VCaP (cell line): ENCODE data around the gene EFHC1.

Experiments
- H3K27ac ChIP-seq: fragments of 450-650 bp; 2 replicates; pipeline ENCODE4 v1.5.1; 2017
- TF ChIP-seq, protein P1 (sequence below): fragments of 450-650 bp; conservative IDR thresholded peaks from 2 replicates; pipeline ENCODE4 v1.5.1; 2017; ENCODE audit warnings: mild to moderate bottlenecking, moderate library complexity

EFHC1 gene

GRCh38 chr6:52552278-52552643 is 132.1 kb downstream of the EFHC1 start:
- TF ChIP-seq, protein P1, sequence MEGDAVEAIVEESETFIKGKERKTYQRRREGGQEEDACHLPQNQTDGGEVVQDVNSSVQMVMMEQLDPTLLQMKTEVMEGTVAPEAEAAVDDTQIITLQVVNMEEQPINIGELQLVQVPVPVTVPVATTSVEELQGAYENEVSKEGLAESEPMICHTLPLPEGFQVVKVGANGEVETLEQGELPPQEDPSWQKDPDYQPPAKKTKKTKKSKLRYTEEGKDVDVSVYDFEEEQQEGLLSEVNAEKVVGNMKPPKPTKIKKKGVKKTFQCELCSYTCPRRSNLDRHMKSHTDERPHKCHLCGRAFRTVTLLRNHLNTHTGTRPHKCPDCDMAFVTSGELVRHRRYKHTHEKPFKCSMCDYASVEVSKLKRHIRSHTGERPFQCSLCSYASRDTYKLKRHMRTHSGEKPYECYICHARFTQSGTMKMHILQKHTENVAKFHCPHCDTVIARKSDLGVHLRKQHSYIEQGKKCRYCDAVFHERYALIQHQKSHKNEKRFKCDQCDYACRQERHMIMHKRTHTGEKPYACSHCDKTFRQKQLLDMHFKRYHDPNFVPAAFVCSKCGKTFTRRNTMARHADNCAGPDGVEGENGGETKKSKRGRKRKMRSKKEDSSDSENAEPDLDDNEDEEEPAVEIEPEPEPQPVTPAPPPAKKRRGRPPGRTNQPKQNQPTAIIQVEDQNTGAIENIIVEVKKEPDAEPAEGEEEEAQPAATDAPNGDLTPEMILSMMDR = no peak
- H3K27ac ChIP-seq = peak overlapping the region; percentile 62

DNA sequence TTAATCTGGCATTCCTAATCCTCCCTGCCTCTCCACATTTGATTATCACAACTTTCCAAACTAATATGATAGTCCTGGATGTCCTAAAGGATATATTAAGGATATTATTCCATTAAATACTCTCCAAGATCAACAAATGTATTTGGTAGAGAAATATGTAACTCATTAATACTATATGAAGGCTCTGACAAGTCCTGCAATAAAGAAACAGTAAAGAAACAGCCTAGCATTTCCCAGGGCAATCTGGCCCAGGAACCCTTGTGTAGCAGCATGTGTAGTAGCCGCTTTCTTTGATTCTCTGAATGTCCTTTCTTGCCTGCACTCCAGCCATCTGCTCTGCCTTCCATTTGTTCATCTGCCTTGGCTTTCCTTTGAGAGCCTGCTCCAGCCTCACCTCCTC is 133.0 kb downstream of the EFHC1 start:
- H3K27ac ChIP-seq = no peak overlapping the region
- TF ChIP-seq, protein P1 = no peak

GRCh38 chr6:52553719-52554118 is 133.6 kb downstream of the EFHC1 start:
- TF ChIP-seq, protein P1 = no peak
- H3K27ac ChIP-seq = no peak overlapping the region

DNA sequence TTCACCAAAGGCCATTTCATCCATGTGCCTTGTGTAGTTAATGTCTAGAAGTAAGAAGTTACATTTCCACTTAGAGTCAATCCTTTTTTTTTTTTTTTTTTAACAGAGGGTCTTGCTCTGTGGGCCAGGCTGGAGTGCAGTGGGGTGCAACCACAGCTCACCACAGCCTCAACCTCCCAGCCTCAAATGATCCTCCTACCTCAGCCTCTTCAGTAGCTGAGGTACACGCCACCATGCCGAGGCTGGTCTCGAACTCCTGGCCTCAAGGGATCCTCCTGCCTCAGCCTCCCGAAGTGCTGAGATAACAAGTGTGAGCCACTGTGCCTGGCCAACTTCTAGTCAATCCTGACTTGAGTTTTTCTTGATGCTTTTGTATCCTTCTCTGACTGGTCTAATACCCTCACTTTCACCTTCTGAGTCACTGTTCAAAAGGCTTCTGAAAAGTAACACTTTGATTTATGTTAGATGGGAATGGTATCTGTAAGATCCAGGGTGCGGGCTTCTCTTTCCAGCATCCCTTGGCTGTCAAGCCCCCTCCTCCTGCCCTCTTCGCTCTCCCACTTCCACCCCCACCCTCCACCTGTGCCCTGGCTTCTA is 134.6 kb downstream of the EFHC1 start:
- TF ChIP-seq, protein P1 = no peak
- H3K27ac ChIP-seq = no peak overlapping the region

GRCh38 chr6:52555518-52556233 is 135.5 kb downstream of the EFHC1 start:
- TF ChIP-seq, protein P1 = no peak
- H3K27ac ChIP-seq = no peak overlapping the region

DNA sequence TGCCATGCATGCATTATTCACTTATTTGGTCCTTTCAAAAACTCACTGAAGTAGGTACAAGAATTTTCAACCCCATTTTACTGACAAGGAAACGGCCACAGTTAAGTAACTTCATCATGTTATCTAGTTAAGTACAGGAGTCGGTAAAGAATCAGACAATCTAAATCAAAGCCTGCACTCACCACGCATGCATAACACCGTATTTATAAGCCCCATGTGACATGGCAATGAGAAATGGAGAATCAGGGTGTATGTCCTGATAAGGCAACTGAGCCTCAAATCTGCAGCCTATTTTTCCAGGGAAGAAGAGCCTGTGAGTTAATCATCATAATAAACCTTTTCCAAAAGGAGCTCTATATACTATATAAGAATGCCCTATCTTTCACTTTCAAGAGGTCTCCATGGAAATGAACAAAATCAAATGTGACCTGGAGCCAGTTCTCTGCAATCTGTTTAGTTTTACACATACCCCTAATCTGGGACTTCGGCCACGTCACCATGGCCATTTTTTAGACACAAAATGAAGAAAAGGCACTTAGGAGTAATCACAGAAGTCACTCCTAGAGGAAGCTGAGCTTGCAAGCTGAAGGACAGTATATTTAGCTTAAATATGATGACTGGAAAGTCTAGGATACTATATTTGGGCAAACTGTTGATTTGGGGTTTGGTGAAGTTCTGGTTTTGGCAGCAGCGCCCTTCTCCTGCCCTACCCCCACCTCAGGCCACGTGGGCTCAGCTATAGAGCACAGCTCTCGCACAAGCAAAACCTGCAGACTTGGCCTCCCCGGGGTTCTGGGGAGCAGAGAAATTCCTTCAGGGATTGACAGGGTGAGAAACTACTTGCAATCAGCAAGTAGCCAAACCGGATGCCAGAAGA is 137.5 kb downstream of the EFHC1 start:
- TF ChIP-seq, protein P1 = no peak
- no peak overlapping the region for H3K27ac ChIP-seq

DNA sequence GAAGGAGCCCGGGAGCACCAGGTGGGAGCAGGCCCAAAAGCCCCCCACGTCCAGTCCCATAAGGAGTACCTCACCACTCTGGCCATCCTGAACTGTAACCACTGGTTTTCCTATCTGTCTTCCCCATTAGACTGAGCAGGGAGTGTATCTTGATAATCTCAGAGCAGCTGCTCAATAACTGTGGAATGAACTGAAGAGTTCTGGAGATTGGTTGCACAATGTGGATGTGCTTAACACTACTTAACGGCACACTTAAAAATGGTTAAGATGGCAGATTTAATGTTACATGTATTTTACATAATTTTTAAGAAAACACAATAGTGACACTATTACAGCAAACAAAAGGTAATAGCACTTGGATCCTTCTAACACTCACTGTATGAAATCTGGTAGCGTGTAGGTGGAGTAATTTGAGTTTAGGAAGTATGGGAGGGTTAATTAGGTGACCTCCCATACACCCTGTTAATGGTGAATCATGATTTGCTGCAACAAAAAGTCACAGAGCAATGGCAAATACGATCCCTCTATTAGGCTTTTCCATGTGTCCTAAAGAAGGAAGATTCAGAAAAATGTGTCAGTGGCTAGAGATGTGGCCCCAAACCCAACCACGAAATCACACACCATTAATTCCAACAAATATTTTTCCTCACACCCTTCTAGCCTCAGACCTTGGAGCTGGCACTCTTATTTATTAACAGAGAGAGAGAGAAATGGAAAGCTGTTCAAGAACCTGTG is 138.3 kb downstream of the EFHC1 start:
- no peak overlapping the region for H3K27ac ChIP-seq
- TF ChIP-seq, protein P1 = no peak
